Gastrocnemius medialis (tissue), 4 donors: ENCODE results near the gene FAM50A. TPM values are rescaled to one million over a fixed set of nuclear protein-coding genes. Genes with fewer than 3 reads are reported as not detected.
A peak's percentile ranks its signal among the peaks of the same experiment; 100 is the strongest.
"Not testable (repeated sequence)": the region's sequence is repeated elsewhere in the genome, so short reads cannot be mapped to it uniquely, and the experiment has no call there.

Experiments used
- ATAC-seq, 2 donors: fragments of 150-250 bp; one replicate each; pipeline ENCODE4 v1.9.1; 2016
- DNase-seq, 2 donors: peaks; one replicate each; pipeline ENCODE4 v3.0.0-alpha.2; 2019
- H3K27ac ChIP-seq, 4 donors: fragments of 200-600 bp; sonication (generic); 1 replicate in 1 of 4; 2 replicates in 3 of 4; pipeline ENCODE4 v1.5.1; 2016 to 2018; ENCODE audit warnings: mild to moderate bottlenecking in 2 of 4, moderate library complexity in 1 of 4
- H3K27me3 ChIP-seq, 3 donors: fragments of 200-600 bp; sonication (generic) in 2 of 3; 1 replicate in 1 of 3; 2 replicates in 2 of 3; pipeline versions ENCODE4 v1.5.1 to v1.6.0; 2016 to 2019; ENCODE audit warnings: mild to moderate bottlenecking in 1 of 3, moderate library complexity in 1 of 3
- H3K36me3 ChIP-seq, 2 donors: fragments of 200-600 bp; sonication (generic) in 1 of 2; one replicate each; pipeline ENCODE4 v1.5.1; 2017 to 2018
- H3K4me1 ChIP-seq, 2 donors: fragments of 200-600 bp; sonication (generic) in 1 of 2; one replicate each; pipeline ENCODE4 v1.5.1; 2016 to 2017; ENCODE audit warnings: mild to moderate bottlenecking in 2 of 2
- H3K4me3 ChIP-seq, 4 donors: fragments of 200-600 bp; sonication (generic) in 3 of 4; 1 replicate in 1 of 4; 2 replicates in 3 of 4; pipeline ENCODE4 v1.5.1; 2016 to 2019; ENCODE audit warnings: mild to moderate bottlenecking in 2 of 4
- H3K9me3 ChIP-seq, 3 donors: fragments of 200-600 bp; sonication (generic) in 2 of 3; 1 replicate in 1 of 3; 2 replicates in 2 of 3; pipeline ENCODE4 v1.5.1; 2016 to 2019
- POLR2A ChIP-seq, 2 donors: fragments of 450-650 bp; IDR thresholded peaks; one replicate each; pipeline ENCODE4 v1.6.1; 2017; ENCODE audit warnings: antibody characterized with exemption in 2 of 2, mild to moderate bottlenecking in 2 of 2, moderate library complexity in 2 of 2
- in situ Hi-C, 4 donors: fragments of 200-750 bp; cut with MboI; loops; one replicate each; pipeline versions ENCODE4 v1.15.0 to v1.8.0; 2017; ENCODE audit warnings: low sequenced_read_pairs in 4 of 4
- intact Hi-C: fragments of 100-400 bp; cut with DNase I; formaldehyde crosslinking; loops from one replicate; pipeline ENCODE4 v1.15.1; 2023; ENCODE audit warnings: low total_unique reads
- total RNA-seq, 4 donors: library from RNA; depleted of rRNA; stranded (reverse); fragments of >200 nt; gene quantifications; one replicate each; pipeline versions ENCODE4 v1.1.0 to v1.2.3, GENCODE V29; 2016
- TF ChIP-seq, protein P1 (sequence below), 5 experiments: fragments of 450-650 bp in 3 of 5; fragments of 200-600 bp in 2 of 5; sonication (generic) in 2 of 5; IDR thresholded peaks in 4 of 5; conservative IDR thresholded peaks in 1 of 5; 1 replicate in 4 of 5; 2 replicates in 1 of 5; pipeline ENCODE4 v1.5.1; 2016 to 2019; ENCODE audit warnings: antibody characterized with exemption in 5 of 5, mild to moderate bottlenecking in 3 of 5, moderate library complexity in 3 of 5

The FAM50A gene
- total RNA-seq, 4 donors from 2014 or later: 30.9 to 55.4 (median 45.3) TPM

DNA sequence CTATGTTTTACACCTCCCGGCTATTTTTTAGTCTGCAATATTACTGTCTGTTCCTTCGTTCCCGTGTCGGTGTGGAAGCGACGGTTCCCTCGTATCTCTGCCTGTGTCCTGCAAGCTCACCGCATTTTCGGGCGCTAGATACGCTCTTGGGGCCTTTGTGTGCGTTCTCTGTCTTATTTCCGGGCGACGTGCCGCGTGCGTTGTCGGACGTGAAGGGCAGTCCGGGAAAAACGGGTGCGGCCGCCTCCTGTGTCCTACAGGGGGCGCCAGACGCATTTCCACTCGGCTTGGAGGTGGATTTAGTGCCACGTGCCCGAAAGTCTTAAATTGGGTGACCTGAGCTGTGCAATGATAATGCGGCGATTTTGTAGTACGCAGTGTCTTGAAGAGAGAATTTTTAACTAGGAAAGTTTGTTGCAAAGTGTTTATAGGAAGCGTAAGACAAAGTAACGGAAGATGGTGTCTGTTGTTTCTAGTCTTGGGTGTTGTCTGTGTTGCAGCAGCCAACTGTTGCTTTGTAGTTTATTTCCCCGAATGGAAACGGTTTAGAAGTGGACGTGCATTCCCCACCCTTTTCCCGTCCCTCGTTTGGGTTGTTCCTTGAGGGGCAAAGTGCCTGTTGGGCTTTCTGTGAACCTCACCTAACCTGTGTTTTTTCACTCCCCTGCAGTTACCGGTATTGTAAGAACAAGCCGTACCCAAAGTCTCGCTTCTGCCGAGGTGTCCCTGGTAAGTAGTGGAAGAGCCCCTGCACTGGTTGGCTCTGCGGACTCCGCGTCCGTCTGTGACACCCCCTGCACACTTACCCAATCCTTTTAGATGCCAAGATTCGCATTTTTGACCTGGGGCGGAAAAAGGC is 45.0 kb upstream of the FAM50A start:
- Histone ChIP-seq H3K27me3 (no peaks in the 10 kb centered on the region), H3K36me3 (peaks cover 0 to 14% of the 10 kb centered on the region in 2 donors), H3K27ac (peak overlapping the region; percentile 93 to 99 (median 98)), H3K9me3 (no peaks in the 10 kb centered on the region), H3K4me1 (peaks cover 10 to 18% of the 10 kb centered on the region in 2 donors), H3K4me3 (peak overlapping the region; percentile 68 to 85 (median 80))
- in situ Hi-C loops: no loop called here
- ATAC-seq: peak; percentile 68 to 73
- DNase-seq: peak; percentile 76 to 91
- intact Hi-C loops: loop anchor here (1.0 to 5.0 kb wide), 4 partner anchors 9 to 118 kb away; partner anchors contain the start of genes FAM3A, GDI1 and UBL4A
- TF ChIP-seq, protein P1, sequence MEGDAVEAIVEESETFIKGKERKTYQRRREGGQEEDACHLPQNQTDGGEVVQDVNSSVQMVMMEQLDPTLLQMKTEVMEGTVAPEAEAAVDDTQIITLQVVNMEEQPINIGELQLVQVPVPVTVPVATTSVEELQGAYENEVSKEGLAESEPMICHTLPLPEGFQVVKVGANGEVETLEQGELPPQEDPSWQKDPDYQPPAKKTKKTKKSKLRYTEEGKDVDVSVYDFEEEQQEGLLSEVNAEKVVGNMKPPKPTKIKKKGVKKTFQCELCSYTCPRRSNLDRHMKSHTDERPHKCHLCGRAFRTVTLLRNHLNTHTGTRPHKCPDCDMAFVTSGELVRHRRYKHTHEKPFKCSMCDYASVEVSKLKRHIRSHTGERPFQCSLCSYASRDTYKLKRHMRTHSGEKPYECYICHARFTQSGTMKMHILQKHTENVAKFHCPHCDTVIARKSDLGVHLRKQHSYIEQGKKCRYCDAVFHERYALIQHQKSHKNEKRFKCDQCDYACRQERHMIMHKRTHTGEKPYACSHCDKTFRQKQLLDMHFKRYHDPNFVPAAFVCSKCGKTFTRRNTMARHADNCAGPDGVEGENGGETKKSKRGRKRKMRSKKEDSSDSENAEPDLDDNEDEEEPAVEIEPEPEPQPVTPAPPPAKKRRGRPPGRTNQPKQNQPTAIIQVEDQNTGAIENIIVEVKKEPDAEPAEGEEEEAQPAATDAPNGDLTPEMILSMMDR (IDR thresholded peaks at IDR 0.05 in 4 of 5, conservative IDR thresholded peaks at IDR 0.05 in 1 of 5): peak; percentile 78 to 89 (median 85)
- TF ChIP-seq POLR2A (IDR thresholded peaks at IDR 0.05): no peak

- Histone ChIP-seq H3K36me3 (peaks cover 0 to 14% of the 10 kb centered on the region in 2 donors), H3K4me1 (peaks cover 10 to 18% of the 10 kb centered on the region in 2 donors), H3K9me3 (no peaks in the 10 kb centered on the region), H3K4me3 (peak overlapping the region; percentile 68 to 85 (median 80)), H3K27ac (peak overlapping the region; percentile 93 to 99 (median 98)), H3K27me3 (no peaks in the 10 kb centered on the region)
- ATAC-seq (no peak), DNase-seq (no peak)
- in situ Hi-C loops (loop anchor here in 2 of 4 donors (25.0 kb wide), 1 partner anchor 138 kb away; the partner anchor contains the start of genes G6PD (in 2 of the 2) and IKBKG (in 2 of the 2)), intact Hi-C loops (loop anchor here (5.0 kb wide), 3 partner anchors 38 to 118 kb away; partner anchors contain the start of genes FAM3A, GDI1 and UBL4A)
- TF ChIP-seq, protein P1 (IDR thresholded peaks at IDR 0.05 in 4 of 5, conservative IDR thresholded peaks at IDR 0.05 in 1 of 5): no peak
- no peak for TF ChIP-seq POLR2A (IDR thresholded peaks at IDR 0.05)
These were observed 44.2 kb upstream of the FAM50A start for GRCh38 chrX:154399527-154400368.

GRCh38 chrX:154400369-154400817 is 43.5 kb upstream of the FAM50A start:
- H3K27me3 ChIP-seq, DNase-seq, H3K4me3 ChIP-seq, ATAC-seq, intact Hi-C loops, H3K9me3 ChIP-seq: not testable (repeated sequence)
- Histone ChIP-seq H3K36me3 (peaks cover 0 to 14% of the 10 kb centered on the region in 2 donors), H3K4me1 (peaks cover 10 to 18% of the 10 kb centered on the region in 2 donors), H3K27ac (peak overlapping the region in 3 of 4 donors; percentile 93 to 99 (median 98))
- in situ Hi-C loops: loop anchor here in 2 of 4 donors (25.0 kb wide), 1 partner anchor 137 kb away; the partner anchor contains the start of genes G6PD (in 2 of the 2) and IKBKG (in 2 of the 2)

- intact Hi-C loops: no loop called here
- Histone ChIP-seq H3K27me3 (no peaks in the 10 kb centered on the region), H3K36me3 (peaks cover 0 to 14% of the 10 kb centered on the region in 2 donors), H3K4me3 (no peak overlapping the region), H3K4me1 (peaks cover 10 to 18% of the 10 kb centered on the region in 2 donors), H3K9me3 (no peaks in the 10 kb centered on the region), H3K27ac (peak overlapping the region; percentile 38 to 98 (median 54))
- TF ChIP-seq, protein P1 (IDR thresholded peaks at IDR 0.05 in 4 of 5, conservative IDR thresholded peaks at IDR 0.05 in 1 of 5): no peak
- no peak for TF ChIP-seq POLR2A (IDR thresholded peaks at IDR 0.05)
- ATAC-seq: no peak
- no peak for DNase-seq
- in situ Hi-C loops: loop anchor here in 2 of 4 donors (25.0 kb wide), 1 partner anchor 136 kb away; the partner anchor contains the start of genes G6PD (in 2 of the 2) and IKBKG (in 2 of the 2)
These were observed 42.7 kb upstream of the FAM50A start for GRCh38 chrX:154401045-154401799.
